Left renal cortex interstitium (tissue), 4 donors: ENCODE results near the gene EEFSEC. TPM values are rescaled to one million over a fixed set of nuclear protein-coding genes. Genes with fewer than 3 reads are reported as not detected.

Source experiments
- DNase-seq, 4 donors: peaks; one replicate each; pipeline ENCODE4 v3.0.0-alpha.2; 2013; ENCODE audit warnings: low read depth in 4 of 4, low spot score in 2 of 4, missing footprints in 1 of 4
- polyA plus RNA-seq, 4 donors: library from polyadenylated mRNA; unstranded; fragments of 120-200 nt; gene quantifications; one replicate each; pipeline ENCODE4 v1.2.1, GENCODE V29; 2013; ENCODE audit not compliant: insufficient read length in 4 of 4

The EEFSEC gene
- polyA plus RNA-seq, 4 donors = 21.7 to 29.8 (median 25.5) TPM

GRCh38 chr3:128343287-128344051 lies 190.2 kb downstream of the EEFSEC start:
- DNase-seq = no peak

GRCh38 chr3:128344052-128344735 lies 190.9 kb downstream of the EEFSEC start:
- DNase-seq = no peak

- no peak for DNase-seq
These were observed 191.9 kb downstream of the EEFSEC start for GRCh38 chr3:128345196-128345595.

GRCh38 chr3:128346562-128346961 lies 193.3 kb downstream of the EEFSEC start:
- no peak for DNase-seq

- DNase-seq = no peak
These were observed 194.0 kb downstream of the EEFSEC start for GRCh38 chr3:128347282-128347681.

GRCh38 chr3:128348075-128348474 lies 194.8 kb downstream of the EEFSEC start:
- no peak for DNase-seq

GRCh38 chr3:128348805-128349531 lies 195.7 kb downstream of the EEFSEC start:
- no peak for DNase-seq

GRCh38 chr3:128349963-128350599 lies 196.8 kb downstream of the EEFSEC start:
- DNase-seq = no peak

- no peak for DNase-seq
These were observed 198.3 kb downstream of the EEFSEC start for GRCh38 chr3:128351546-128351945.

GRCh38 chr3:128352326-128352725 lies 199.0 kb downstream of the EEFSEC start:
- no peak for DNase-seq

- DNase-seq = no peak
These were observed 200.2 kb downstream of the EEFSEC start for GRCh38 chr3:128353361-128353965.

GRCh38 chr3:128353991-128354687 lies 200.9 kb downstream of the EEFSEC start:
- DNase-seq = no peak

GRCh38 chr3:128354788-128355542 lies 201.7 kb downstream of the EEFSEC start:
- no peak for DNase-seq

- DNase-seq = no peak
These were observed 202.2 kb downstream of the EEFSEC start for GRCh38 chr3:128355543-128355919.

- no peak for DNase-seq
These were observed 203.5 kb downstream of the EEFSEC start for GRCh38 chr3:128356822-128357221.

GRCh38 chr3:128357538-128357937 lies 204.3 kb downstream of the EEFSEC start:
- no peak for DNase-seq

GRCh38 chr3:128358156-128358895 lies 205.0 kb downstream of the EEFSEC start:
- no peak for DNase-seq

- DNase-seq = no peak
These were observed 205.9 kb downstream of the EEFSEC start for GRCh38 chr3:128359060-128359664.
